ENCODE data around the gene CFB.

DNA sequence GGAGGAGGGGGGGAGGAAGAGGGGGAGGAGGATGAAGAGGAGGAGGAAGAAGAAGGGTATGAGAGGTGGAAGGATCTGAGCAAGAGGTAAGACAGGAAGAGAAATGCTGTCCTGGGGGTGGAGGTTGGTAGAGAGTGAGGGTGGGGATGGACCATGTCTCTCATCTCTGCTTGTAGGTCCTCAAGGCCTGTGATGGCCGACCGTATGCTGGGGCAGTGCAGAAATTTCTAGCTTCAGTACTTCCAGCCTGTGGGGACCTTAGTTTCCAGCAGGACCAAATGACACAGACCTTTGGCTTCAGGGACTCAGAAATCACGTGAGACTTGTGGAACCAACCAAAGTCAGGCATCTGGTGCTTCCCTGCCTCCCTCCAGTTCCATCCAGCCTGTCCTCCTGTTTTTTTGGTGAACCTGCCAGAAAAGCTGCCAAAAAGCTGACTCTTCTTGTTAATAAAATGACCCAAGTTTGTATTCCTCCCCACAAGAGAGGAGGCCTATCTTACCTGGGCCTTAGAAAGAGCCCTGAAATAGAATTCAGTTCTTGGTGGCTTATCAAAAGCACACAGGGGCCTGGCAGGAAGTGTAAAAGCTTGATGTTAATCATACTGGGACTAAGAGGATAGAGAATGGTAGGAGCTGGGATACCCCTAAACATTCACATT lies 33.5 kb downstream of the CFB start:
- TF ChIP-seq POLR2AphosphoS5 (IDR thresholded peaks at IDR 0.05; ENCODE audit: borderline replicate concordance, low read depth, low read length) (no peak), EZH2 (IDR thresholded peaks at IDR 0.05) (no peak), FOXP2 (optimal IDR thresholded peaks at IDR 0.05; ENCODE audit: control extremely low read depth, extremely low read length, insufficient read depth) (no peak)

Measured in SK-N-MC (cell line).